ENCODE results near the gene UQCC3. TPM values are rescaled to one million over a fixed set of nuclear protein-coding genes. Genes with fewer than 3 reads are reported as not detected.

The UQCC3 gene
- total and polyA plus RNA-seq, 2 of the 4 experiments (the other 2 are of a cell fraction), result 5.7 to 9.7 TPM

DNA sequence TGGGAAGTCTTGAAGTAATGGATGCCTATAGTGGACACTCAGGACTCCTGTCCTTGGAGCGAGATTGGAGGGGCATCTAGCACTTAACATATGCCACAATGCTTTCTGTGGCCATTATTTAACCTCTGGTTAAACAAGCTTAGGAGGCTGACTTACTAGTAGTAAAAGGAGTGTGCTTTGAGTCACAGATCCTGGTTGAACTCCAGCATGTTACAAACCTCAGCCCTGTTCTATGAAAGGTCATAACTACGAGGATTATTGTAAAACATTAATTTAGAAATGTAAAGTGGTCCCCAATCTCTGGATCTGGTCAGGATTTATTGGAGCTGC is 1.7 kb downstream of the UQCC3 start:
- no TSS peak for BruUV-seq (replicated peaks)
- ChIA-PET CTCF (interaction anchor here (0.5 kb wide), 1 partner anchor 87 kb away, joined by 3 read pairs; no protein-coding TSS in a partner anchor), POLR2A (ENCODE audit: unreplicated experiment) (interaction anchor here (0.6 kb wide), 1 partner anchor 159 kb away, joined by 4 read pairs; no protein-coding TSS in a partner anchor)
- DNase-seq (peak; percentile 30), ATAC-seq (ENCODE audit: low read depth) (no peak)
- Histone ChIP-seq H3K4ac (ENCODE audit: low read depth, low read length) (no peak overlapping the region), H3K18ac (ENCODE audit: low read depth, low read length) (no peak overlapping the region), H3K4me1 (ENCODE audit: control insufficient read depth, insufficient read depth, low read length) (peaks cover 7% of the 10 kb centered on the region), H2BK120ac (ENCODE audit: low read depth, low read length) (no peak overlapping the region), H4K5ac (ENCODE audit: low read depth, low read length) (no peak overlapping the region), H3K9ac (ENCODE audit: low read depth, low read length) (peak overlapping the region; percentile 32; the same call in 1 of the 2 replicates), H3K36me3 (ENCODE audit: control insufficient read depth, insufficient read depth, low read length) (peaks cover 19% of the 10 kb centered on the region), H3K4me2 (ENCODE audit: low read depth, low read length) (0 out of 2 replicates have a peak overlapping the region, but pooled peaks have one; percentile 7), H3K9me1 (ENCODE audit: insufficient read depth, low read length) (no peaks in the 10 kb centered on the region), H3K4me3 (ENCODE audit: insufficient read depth, low read depth, low read length) (no peak overlapping the region), H3K14ac (replicated peaks; ENCODE audit: low read depth, low read length) (no peak overlapping the region), H4K20me1 (ENCODE audit: insufficient read depth, low read length) (no peaks in the 10 kb centered on the region), H4K8ac (ENCODE audit: low read depth in 2 of 2, low read length in 2 of 2) (no peak overlapping the region), H3K23ac (ENCODE audit: low read depth, low read length) (peak overlapping the region; percentile 29; the same call in 1 of the 2 replicates), H4K91ac (ENCODE audit: insufficient read depth, low read depth, low read length) (no peak overlapping the region), H3K27me3 (ENCODE audit: control insufficient read depth, insufficient read depth, low read length) (no peaks in the 10 kb centered on the region), H2BK20ac (ENCODE audit: low read depth, low read length) (no peak overlapping the region), H2BK5ac (ENCODE audit: low read depth, low read length, poor library complexity, severe bottlenecking) (no peak overlapping the region), H2AK5ac (ENCODE audit: low read depth, low read length) (0 out of 2 replicates have a peak overlapping the region, but pooled peaks have one; percentile 76), H2AFZ (replicated peaks; ENCODE audit: low read length, poor library complexity) (no peak overlapping the region), H2AK9ac (replicated peaks; ENCODE audit: low read depth, low read length, poor library complexity) (no peak overlapping the region), H2BK15ac (ENCODE audit: low read depth, low read length) (no peak overlapping the region), H3K56ac (ENCODE audit: extremely low read depth, insufficient read depth, low read length) (no peak overlapping the region), H3K79me1 (ENCODE audit: low read depth in 1 of 2, low read length in 2 of 2) (peaks cover 16 to 49% of the 10 kb centered on the region in 2 experiments; a peak in 3 of 4 replicates), H3K9me3 (ENCODE audit: control insufficient read depth, insufficient read depth, low read length) (no peaks in the 10 kb centered on the region), H3K27ac (ENCODE audit: insufficient read depth, low read length) (no peak overlapping the region)
- no peak for TF ChIP-seq RCOR1 (IDR thresholded peaks at IDR 0.05; ENCODE audit: insufficient replicate concordance, low read length)
- TF ChIP-seq NFE2L2 (IDR thresholded peaks at IDR 0.05; ENCODE audit: low read depth, low read length), result no peak
- no peak for TF ChIP-seq MAFK (IDR thresholded peaks at IDR 0.05; ENCODE audit: low read depth, low read length)
- no peak for TF ChIP-seq MAZ (IDR thresholded peaks at IDR 0.05; ENCODE audit: borderline replicate concordance, low read depth, low read length)
- no peak for TF ChIP-seq FOS (IDR thresholded peaks at IDR 0.05; ENCODE audit: low read depth, low read length)
- TF ChIP-seq RAD21 (IDR thresholded peaks at IDR 0.05; ENCODE audit: low read length), result no peak
- TF ChIP-seq, protein P1, sequence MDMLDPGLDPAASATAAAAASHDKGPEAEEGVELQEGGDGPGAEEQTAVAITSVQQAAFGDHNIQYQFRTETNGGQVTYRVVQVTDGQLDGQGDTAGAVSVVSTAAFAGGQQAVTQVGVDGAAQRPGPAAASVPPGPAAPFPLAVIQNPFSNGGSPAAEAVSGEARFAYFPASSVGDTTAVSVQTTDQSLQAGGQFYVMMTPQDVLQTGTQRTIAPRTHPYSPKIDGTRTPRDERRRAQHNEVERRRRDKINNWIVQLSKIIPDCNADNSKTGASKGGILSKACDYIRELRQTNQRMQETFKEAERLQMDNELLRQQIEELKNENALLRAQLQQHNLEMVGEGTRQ (IDR thresholded peaks at IDR 0.05; ENCODE audit: low read depth, low read length), result no peak
- no peak for TF ChIP-seq POLR2A (IDR thresholded peaks at IDR 0.05; ENCODE audit: low read depth, low read length)
- no peak for TF ChIP-seq CEBPB (IDR thresholded peaks at IDR 0.05; ENCODE audit: low read depth, low read length)
- TF ChIP-seq, protein P2, sequence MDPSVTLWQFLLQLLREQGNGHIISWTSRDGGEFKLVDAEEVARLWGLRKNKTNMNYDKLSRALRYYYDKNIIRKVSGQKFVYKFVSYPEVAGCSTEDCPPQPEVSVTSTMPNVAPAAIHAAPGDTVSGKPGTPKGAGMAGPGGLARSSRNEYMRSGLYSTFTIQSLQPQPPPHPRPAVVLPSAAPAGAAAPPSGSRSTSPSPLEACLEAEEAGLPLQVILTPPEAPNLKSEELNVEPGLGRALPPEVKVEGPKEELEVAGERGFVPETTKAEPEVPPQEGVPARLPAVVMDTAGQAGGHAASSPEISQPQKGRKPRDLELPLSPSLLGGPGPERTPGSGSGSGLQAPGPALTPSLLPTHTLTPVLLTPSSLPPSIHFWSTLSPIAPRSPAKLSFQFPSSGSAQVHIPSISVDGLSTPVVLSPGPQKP (IDR thresholded peaks at IDR 0.05; ENCODE audit: borderline replicate concordance, low read depth, low read length), result no peak
- in situ Hi-C loops (cut with MboI; ENCODE audit: low sequenced_read_pairs), result no loop called here
- intact Hi-C loops (cut with micrococcal nuclease), result no loop called here
- dilution Hi-C loops (cut with HindIII; ENCODE audit: low sequenced_read_pairs, unreplicated experiment), result no loop called here
- WGBS, 2 experiments (ENCODE audit: extremely low coverage in 2 of 2, insufficient read length in 1 of 2), result no CpG with 5 or more reads among the region's 2 CpGs

Measured in IMR-90 (cell line).